ENCODE results near the gene TMEM203.

GRCh38 chr9:137226338-137227053 is 21.0 kb upstream of the TMEM203 start:
- TF ChIP-seq TEAD4 (IDR thresholded peaks at IDR 0.05; ENCODE audit: borderline replicate concordance, insufficient read depth) (no peak), REST (IDR thresholded peaks at IDR 0.05; ENCODE audit: low read depth, low read length) (no peak), RAD21 (IDR thresholded peaks at IDR 0.05; ENCODE audit: low read length) (no peak), POLR2AphosphoS5 (IDR thresholded peaks at IDR 0.05; ENCODE audit: low read depth, low read length) (no peak), YY1 (IDR thresholded peaks at IDR 0.05; ENCODE audit: low read depth) (no peak), CTCF (IDR thresholded peaks at IDR 0.05) (no peak), FOXM1 (IDR thresholded peaks at IDR 0.05; ENCODE audit: low read depth) (no peak), EP300 (IDR thresholded peaks at IDR 0.05; ENCODE audit: borderline replicate concordance in 1 of 2, low read depth in 1 of 2, low read length in 1 of 2) (no peak), PBX3 (IDR thresholded peaks at IDR 0.05) (no peak), RXRA (IDR thresholded peaks at IDR 0.05; ENCODE audit: borderline replicate concordance, low read depth) (no peak), RFX5 (IDR thresholded peaks at IDR 0.05; ENCODE audit: low read length) (no peak), MAX (IDR thresholded peaks at IDR 0.05; ENCODE audit: low read depth) (no peak)
